GM18907 (cell line): ENCODE results near the gene SPTBN1.

Experiments
- ATAC-seq: cut with Tn5 transposase; IDR thresholded peaks from one replicate; pipeline ENCODE4 v1.9.1; 2021; ENCODE audit warnings: mild to moderate bottlenecking, moderate library complexity; ENCODE audit not compliant: unreplicated experiment

SPTBN1 gene

DNA sequence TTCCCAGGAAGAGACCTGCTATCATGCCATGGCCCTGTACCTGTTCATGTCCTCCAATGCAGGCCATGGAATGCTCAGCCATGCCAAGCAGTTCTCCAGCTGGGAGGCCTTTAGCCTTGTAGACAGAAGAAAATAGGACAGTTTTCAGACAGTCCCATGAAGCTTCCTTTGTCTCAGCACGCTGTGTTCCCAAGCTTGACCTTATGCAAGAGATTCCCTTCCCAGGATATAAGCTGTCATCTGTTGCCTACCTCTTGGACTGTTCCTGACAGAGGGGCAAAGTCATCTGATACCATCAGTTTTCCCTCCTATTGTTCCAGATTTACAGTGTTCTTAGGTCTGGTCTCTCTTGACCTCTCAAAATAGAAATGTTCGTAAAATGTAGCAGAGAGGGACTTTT lies 170.8 kb downstream of the SPTBN1 start:
- no peak for ATAC-seq

DNA sequence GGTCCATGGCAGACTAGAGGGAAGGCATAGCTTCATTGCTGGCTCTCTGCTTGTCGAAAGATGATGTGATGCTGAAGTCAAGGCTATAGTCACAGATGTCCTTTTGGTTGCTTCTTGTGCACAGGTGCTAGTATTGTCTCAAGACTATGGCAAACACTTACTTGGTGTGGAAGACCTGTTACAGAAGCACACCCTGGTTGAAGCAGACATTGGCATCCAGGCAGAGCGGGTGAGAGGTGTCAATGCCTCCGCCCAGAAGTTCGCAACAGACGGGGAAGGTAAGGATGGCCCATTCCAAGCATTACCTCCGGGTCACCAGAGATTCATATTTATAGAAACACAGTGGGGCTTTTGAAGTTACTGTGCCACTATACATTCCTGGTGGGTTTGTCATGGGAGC lies 171.8 kb downstream of the SPTBN1 start:
- no peak for ATAC-seq

DNA sequence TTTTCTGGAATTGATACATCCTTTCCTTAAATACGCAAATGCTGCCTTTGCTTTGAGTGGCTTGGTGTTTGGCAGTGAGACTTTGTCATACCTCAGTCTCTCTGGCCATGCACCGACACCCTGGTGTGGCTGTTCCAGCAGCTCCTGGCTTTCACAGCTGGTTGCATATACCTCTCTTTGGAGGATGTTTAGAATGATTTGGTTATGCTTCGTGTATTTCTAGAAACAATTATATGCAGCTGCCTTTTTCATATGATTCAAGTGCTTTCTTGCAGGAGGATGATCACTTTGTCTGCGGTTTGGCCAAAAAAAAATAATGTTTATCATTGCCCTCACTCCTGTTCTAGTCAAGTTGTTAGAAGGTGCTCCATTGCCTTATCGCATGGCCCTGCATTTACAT lies 172.3 kb downstream of the SPTBN1 start:
- ATAC-seq, result no peak

DNA sequence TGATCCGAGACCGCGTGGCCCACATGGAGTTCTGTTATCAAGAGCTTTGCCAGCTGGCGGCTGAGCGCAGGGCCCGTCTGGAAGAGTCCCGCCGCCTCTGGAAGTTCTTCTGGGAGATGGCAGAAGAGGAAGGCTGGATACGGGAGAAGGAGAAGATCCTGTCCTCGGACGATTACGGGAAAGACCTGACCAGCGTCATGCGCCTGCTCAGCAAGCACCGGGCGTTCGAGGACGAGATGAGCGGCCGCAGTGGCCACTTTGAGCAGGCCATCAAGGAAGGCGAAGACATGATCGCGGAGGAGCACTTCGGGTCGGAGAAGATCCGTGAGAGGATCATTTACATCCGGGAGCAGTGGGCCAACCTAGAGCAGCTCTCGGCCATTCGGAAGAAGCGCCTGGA lies 172.8 kb downstream of the SPTBN1 start:
- ATAC-seq, result no peak

DNA sequence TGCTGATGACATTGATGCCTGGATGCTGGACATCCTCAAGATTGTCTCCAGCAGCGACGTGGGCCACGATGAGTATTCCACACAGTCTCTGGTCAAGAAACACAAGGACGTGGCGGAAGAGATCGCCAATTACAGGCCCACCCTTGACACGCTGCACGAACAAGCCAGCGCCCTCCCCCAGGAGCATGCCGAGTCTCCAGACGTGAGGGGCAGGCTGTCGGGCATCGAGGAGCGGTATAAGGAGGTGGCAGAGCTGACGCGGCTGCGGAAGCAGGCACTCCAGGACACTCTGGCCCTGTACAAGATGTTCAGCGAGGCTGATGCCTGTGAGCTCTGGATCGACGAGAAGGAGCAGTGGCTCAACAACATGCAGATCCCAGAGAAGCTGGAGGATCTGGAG lies 173.3 kb downstream of the SPTBN1 start:
- ATAC-seq, result no peak

DNA sequence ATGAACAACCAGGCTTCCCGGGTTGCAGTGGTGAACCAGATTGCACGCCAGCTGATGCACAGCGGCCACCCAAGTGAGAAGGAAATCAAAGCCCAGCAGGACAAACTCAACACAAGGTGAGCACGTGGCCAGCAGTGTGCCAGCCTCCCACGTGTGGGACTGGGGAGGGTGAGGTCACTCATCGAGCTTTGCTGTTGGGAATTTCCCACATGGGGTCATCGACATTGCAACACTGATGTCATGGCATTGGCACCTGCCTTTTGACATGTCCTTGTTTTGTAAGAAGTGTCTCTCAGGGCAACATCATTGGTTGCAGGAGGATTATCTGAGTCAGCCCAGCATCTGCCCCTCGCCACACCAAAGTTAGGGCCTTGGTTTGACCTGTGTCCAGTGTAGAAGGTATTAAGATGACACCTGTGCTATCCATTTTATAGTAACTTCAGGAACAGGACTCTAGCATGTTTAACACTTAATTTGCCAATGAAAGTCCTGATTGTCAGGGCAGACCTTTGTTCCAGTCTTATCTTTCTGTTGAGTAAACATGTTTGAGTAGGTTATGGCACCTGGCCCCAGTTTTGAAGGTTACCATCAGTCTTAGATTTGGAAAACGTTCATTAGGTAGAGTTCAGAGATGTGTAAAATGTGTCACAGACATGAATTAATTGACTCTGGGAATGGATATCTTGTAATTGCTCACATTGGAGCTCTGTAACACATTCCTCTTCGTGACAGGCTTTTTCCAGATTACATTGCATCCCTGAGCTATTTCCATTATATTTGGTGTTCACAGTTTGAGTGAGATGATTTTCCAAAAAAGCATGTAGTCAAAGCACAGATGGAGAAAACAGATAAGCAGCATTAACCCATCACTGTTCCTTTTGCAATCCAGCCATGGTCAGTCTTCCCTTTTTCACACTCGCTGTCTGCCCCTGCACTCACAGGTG lies 174.1 kb downstream of the SPTBN1 start:
- no peak for ATAC-seq

DNA sequence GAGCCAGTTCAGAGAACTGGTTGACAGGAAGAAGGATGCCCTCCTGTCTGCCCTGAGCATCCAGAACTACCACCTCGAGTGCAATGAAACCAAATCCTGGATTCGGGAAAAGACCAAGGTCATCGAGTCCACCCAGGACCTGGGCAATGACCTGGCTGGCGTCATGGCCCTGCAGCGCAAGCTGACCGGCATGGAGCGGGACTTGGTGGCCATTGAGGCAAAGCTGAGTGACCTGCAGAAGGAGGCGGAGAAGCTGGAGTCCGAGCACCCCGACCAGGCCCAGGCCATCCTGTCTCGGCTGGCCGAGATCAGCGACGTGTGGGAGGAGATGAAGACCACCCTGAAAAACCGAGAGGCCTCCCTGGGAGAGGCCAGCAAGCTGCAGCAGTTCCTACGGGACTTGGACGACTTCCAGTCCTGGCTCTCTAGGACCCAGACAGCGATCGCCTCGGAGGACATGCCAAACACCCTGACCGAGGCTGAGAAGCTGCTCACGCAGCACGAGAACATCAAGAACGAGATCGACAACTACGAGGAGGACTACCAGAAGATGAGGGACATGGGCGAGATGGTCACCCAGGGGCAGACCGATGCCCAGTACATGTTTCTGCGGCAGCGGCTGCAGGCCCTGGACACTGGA lies 174.9 kb downstream of the SPTBN1 start:
- ATAC-seq, result no peak

DNA sequence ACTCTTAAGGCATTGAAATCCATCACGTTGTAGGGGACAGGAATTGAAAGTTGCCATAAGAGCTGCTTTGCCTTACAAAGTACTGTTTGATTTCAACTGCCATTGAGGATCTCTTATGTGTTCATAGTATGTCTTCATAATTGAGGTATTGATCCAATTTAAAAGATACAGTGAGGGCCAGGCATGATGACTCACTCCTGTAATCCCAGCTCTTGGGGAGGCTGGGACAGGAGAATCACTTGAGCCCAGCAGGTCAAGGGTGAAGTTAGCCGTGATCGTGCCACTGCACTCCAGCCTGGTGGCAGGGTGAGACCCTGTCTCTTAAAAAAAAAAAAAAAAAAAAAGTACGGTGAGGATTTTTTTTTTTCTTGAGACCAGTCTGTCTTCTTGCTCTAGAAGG lies 175.6 kb downstream of the SPTBN1 start:
- no peak for ATAC-seq

DNA sequence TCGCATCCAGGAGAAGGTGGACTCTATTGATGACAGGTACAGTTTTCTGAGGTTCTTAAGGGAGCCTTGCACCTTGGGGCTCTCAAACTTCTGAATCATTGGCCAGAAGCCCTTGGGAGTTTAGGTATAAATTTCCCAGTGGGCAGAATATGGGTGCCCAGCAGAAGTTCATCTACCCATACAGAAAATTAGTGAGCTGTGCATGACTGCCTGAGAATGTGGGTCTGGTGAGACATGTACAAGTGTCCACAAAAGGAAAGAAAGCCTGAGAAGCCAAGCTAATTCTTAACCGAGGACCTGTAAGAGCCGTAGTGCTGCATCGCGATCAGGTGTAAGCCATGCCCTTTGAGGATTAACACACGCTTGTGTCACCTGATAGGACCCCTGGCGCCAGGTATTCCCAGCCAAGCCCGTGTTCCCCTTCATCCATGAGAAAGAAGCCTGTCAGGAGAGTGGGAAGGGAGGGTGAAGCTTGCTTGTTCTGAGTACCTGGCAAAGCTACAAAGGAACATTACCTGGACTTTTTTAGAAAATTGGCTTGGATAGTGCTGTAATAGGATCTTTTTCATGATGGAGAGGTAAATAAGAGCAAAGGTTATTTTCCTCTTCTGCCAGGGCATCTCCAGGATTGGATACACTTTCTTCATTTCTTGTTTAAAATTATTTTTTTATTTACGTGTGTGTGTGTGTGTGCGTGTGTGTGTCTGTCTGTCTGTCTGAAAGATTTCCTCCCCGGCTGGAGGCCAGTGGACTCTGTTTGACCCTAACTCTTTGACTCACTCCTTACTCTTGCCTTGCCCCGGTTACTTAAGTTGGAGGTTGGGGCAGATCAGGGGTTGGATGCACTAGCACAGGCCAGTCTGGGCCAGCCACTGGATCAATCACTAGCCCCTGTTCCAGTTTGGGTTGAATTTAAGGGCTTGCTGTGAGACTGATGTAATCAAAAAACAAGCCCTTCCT lies 176.9 kb downstream of the SPTBN1 start:
- no peak for ATAC-seq

DNA sequence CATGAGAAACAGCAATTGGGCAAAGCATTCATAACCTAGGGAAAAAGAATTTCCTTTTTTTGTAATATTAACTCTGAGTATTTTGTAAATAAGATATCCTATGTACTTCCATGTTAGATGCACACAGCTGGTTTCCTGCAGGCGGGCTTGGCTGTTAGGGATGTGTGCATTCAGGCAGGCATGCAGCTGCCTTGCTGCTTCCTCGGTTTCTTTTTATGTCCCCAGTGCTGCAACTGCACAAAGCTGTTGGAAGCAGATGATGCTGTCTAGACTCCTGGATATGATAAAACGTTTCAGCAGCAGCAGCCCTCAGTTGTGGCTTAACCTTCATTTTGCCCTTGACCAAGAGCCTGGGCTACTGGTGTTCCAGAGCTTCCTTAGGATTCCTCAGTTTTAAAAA lies 177.9 kb downstream of the SPTBN1 start:
- ATAC-seq, result no peak

DNA sequence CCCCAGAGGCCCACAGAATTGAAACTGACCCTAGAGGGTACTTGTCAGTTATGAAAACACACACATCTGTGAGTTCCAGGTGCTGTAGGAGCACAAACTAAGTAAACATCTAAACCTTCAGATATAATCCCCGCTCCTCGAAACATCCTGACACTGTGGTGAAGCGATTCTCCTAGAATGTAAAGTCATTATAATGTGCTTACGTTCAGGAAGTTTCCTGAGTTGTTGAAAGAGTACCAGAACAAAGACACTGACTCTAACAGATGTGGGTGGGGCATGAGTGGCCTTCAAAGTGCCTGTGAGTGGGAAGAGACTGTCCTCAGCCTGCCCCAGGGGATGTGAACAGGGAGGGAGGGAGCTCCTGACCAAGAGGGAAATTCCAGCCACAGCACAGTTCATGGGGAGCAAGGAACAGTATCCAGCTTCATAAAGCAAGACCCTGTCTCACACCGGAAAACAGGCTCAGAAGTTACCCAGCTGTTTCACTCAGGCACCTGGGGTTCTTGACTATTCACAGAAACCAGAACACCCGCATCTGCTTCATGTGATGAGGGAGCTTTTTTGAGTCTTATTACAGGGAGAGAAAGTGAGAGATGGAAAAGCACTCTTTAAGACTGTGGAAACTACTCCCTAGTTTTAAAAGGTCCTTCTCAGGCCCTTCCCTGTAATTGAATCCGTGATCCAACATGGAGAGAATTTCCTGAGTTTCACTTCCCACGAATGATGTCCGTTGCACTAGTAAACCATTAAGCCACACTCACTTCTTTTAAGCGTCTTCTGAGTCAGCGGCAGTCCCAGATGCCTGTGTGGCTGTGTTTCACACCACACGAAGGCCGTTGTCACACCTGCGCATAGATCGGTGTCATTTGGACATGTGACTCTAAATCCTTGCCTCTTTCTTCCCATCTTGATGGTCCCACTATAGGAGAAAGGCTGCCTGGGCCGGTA lies 178.7 kb downstream of the SPTBN1 start:
- ATAC-seq, result peak; percentile 79

DNA sequence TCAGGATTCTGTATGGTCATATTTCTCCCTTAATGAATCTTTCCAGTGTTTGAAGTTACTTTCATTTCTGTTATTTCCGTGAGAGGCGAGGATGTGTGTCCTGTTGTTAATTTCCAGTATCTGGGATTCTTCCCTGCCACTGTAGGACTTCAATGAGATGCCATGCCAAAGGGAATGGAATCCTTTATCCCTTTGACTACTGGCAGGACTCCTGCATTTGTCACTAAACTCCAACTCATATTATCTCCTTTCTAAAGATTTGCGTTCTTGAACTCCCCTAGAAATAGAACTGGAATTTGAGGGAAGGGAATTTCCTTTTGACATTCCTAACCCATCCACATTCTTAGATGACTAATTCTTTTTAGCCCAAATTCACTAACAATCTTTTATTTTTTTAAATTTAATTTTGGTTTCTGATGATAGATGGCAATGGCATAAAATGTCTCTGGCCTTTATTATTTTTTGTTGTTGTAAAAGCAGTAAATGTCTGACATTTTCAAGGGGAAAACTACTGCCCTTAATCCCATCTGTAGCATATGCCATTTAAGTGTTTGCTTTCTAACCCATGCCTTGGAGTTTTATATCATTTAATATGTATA lies 179.5 kb downstream of the SPTBN1 start:
- ATAC-seq, result no peak

DNA sequence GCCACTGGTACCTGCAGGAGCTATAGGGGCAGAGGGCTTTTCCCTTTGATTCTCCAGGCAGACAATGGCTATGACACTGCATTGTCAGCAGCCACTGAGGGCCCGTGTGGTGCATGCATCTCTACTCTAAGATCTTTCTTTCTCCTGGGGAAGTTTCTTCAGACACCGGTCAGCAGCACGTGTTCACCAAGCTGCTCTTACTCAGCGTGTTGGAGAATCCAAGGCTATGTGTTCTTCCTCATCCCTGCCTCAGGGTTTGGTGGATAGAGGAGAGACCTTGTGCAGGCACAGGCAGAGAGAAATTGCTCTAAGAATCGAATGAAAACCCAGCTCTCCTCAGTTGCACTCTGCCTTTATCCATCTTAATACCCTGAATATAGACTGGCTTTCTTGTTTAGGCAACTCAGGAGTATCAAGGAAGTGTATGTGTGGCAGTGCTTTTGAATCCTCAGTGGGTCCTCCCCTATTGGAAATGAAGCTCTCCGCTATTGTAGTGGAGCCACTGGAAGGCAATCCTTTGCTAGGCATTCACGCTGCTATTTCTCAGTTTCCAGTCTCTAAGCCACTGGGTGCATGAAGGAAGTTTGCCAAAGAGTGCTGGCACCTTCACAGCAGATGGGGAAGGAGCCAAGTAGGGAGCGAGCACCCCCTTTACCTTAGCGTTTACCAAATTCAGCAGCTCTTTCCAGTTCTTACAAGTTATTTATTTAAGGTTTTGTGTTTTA lies 180.4 kb downstream of the SPTBN1 start:
- no peak for ATAC-seq

DNA sequence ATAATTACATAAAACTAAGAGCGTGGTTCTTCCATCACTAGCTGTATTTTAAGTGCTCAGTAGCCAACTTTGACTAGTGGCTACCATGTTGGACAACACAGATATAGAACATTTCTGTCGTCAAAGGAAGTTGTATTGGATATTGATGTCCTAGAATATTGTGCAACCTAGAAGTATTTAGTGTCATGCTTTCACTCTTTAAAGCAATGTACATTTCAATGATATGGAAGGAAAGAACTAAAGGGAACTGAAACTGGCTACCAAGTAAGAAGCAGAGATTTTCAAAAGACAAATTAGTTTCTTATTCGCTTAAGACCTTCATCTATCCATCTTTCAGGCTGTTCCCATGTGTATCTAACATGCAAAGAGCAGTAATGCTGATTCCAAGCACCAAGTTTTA lies 182.0 kb downstream of the SPTBN1 start:
- no peak for ATAC-seq

DNA sequence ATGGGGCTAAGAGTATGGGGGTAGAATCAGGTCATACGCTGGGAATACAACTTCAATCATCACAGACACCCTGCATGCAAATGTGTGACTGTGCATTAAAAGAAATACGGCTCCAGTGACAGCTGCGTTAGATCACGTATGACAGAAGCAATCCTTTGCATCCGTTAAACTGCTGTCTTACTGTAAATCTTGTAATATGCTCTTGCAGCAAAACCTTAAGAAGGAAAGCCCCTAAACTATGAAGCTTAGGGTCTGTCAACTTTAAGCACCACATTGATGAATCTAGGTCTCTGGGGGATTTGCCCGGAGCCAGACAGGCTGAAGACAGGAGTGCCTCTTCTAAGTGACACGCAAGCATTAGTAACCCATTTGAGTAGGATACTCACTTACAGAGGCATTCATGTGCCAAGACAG lies 182.7 kb downstream of the SPTBN1 start:
- no peak for ATAC-seq

DNA sequence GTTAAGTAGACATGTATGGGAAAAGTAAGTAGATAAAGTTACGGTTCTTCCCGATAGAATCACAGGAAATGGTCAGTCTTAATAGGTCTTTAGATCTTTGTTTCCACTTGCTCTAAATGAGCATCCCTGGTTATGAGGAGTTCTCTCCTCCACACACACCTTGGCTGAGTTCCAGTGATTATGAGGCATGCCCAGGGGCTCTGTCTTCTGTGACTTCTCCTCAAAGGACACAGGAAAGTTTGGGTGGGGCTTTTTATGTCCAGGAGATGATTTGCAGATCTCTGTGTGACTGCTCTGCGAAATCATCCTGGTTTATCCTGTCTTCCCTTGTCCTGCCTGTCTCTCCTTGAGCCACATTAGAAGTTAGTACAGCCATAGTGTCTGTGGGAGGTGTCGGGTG lies 183.5 kb downstream of the SPTBN1 start:
- ATAC-seq, result no peak

DNA sequence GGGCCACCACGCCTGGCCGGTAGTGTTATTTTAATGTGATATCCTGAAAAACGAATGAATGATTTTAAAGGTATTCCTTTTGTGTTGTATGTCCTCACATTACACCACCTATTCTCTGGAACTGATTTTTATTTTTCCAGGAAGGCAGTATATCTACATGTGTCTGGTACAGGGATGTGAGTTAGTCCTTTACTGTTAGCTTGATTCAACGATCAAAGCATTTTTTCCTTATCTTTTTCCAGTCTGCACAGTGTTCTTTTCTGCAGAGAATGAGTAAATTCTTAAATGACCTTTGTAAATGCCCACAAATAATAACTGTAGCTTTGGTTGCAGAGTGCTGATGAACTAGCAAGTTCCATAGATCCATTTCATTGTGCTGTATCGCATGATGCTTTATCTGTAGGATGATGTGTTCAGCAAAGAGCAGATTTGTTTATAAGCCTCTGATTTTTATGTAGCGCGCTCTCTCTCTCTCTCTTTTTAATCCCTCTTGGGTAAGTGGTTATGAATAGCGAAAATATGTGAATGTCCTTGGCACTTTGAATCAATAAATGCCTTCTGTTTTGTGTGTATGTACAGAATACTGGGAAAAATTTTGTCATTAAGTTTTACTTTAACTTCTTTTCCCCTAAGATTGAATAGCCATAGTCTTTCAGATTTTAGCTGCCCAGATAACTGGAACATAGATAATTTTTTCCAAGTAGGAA lies 184.9 kb downstream of the SPTBN1 start:
- ATAC-seq, result no peak

DNA sequence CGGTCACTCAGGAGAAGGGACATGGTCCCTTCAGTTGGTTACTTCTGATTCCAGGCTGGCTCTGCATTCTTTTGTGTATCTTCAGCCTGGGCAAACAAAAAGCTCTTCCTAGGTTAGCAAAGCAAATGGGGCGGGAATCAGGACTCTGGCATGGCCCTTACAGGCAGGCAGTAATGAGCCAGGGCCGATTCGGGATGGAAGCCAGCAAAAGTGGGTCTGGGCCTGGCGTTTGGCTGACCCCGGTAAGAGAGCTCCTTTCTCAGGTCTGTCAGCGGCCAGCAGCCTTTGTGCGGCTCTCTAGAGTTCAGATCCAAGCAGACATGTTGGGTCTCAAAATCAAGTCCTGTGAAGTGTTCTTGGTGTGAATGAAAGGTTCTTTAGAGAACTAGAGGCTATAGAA lies 185.9 kb downstream of the SPTBN1 start:
- no peak for ATAC-seq
